NCI-H1092 (cell line): Measurements from ENCODE around the gene SLC25A13.

Experiments used
- DNase-seq: peaks from one replicate; lab custom pipeline; 2025; lab: John Stamatoyannopoulos, UW

SLC25A13 gene

DNA sequence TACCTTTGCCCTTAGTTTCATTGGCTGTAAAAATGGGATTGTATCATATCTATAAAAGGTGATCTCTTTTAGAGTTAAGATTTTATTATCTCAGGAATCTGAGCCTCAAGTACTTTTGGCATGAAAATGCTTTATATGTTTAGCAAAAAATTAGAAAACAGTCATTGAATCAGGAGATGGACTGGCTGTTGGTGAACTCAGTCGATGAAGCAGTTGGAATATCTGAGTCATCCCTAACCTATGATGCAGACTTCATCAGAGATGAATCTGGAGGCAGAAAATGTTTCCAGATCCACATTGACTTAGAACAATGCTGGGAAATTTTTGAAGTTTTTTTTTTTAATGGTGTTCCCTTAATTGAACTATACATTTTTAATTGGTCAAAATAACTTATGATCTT is 228.5 kb downstream of the SLC25A13 start:
- DNase-seq, result no peak

- DNase-seq, result no peak
Observed at GRCh38 chr7:96090756-96091155, 231.1 kb downstream of the SLC25A13 start.

DNA sequence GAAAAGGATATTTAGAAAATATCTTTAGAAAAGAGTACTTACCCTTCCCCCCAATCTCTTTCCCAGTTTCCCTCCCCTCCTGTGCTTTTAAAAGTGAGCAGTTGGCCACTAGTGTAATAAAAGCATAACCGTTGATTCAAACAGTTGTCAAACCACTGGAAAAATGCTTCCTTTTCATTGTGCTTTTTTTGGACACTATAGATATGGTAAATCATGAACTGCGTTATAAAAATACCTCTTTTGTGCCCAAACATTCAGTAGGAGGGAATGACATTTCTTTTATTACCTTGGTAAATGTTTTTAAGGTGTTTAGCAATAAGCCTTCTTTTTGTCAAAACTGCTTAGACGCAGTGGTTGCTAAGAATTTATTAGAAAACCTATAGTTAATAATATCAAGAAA is 232.4 kb downstream of the SLC25A13 start:
- DNase-seq, result no peak

GRCh38 chr7:96088579-96088978 is 233.3 kb downstream of the SLC25A13 start:
- no peak for DNase-seq

DNA sequence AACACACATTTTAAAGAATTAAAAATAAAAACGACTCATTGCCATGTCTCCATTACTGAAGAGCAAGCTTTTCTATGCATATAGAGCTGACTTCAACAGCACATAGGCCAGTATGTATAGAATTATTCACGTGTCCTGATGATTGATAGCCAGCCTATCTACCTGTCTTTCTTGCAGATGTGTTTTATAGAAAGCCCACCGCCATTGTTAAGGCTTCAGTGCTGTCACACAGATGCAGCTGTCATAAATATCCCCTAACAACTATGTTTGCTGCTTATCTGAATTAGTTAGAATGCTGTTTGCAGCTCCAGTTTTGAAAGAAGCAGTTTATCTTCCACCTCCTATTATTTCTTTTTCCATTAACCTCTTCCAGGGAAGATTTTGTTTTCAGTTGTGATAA is 235.9 kb downstream of the SLC25A13 start:
- no peak for DNase-seq

DNA sequence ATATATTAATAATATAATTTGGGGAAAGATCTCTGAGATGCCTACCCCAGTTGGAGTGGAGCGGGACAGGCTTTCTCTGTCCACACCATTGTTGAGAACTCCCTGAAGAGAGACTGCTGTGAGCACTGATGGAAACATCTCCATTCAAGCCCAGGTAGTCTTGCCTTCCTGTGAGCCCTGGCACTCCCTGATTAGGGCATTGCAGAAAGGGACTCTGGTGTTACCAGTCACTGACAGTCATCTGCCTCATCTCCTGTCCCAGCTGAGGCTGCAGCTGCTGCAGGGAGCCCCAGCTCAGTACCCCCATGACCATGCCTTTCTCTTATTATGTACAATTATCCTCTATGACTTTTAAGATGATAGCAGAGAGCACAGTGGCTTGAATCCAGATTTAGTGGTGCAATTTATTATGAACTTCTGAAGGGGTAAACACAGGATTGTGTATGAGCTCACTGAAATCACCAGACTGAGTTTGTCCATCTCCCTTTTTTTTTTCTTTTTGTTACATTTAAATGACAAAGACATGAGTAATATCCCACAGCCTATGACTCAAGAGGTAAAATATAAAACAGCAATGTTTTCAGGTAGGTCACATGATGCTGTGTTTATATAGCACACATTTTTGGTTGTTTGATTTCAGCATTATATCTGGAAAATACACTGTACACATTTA is 236.9 kb downstream of the SLC25A13 start:
- DNase-seq, result no peak

GRCh38 chr7:96080027-96080426 is 241.9 kb downstream of the SLC25A13 start:
- no peak for DNase-seq

- DNase-seq, result no peak
Observed at GRCh38 chr7:96076350-96076707, 245.6 kb downstream of the SLC25A13 start.

DNA sequence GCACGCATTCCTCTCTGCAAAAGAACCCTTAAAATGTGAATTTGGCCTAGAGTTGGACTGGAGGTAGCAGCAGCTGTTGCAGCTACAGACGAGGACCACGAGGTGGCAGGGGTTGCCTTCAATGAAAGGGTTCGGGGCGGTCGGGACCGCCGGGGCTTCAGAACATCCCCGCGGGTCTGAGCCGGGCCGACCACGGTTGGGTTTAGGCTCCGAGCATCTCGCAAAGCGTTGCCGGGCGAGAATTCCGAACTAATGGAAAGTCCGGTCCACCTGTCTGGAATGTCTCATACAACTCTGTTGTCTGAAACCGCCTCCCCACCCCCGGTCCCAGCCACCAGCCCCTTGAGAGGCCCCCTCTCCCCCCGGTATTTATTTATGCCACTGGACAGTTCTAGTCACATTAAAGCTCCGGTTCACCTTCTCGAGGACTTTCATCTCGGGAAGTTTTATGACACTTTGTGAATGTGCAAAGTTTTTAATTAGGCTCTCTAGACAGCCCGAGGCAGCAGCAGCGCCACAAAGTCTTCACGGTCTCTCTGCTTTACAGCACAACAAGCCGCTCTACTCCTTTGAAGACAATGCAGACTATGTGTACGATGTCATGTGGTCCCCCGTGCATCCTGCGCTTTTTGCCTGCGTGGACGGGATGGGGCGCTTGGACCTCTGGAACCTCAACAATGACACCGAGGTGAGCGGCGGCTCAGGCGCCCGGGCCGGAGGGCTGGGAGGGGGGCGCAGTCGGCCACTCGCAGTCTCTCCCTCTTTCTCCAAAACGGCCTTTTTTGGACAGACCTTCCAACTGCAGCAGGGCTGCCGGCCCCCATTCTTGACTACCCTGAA is 246.2 kb downstream of the SLC25A13 start:
- peak; percentile 88 for DNase-seq

GRCh38 chr7:96074871-96075270 is 247.0 kb downstream of the SLC25A13 start:
- DNase-seq, result no peak
